ENCODE data around the gene NAV2.

NAV2 gene

DNA sequence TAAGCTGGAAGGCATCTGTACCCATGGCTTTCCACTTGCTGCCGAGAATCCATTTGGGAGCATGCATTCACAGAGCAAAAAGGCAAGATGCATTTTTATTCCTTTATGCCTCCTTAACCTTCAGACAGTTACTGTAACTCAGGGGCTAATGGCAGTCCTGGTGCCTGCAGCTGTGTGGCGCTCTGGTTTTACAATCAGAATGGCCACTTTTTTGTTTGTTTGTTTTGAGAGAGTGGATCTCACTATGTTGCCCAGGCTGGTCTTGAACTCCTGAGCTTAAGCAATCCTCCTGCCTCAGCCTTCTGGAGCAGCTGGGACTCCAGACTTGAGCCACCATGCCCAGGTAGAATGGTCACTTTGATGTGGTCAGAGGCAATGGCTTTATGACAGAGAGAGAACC lies 101.8 kb downstream of the NAV2 start:
- no peak for FAIRE-seq

DNA sequence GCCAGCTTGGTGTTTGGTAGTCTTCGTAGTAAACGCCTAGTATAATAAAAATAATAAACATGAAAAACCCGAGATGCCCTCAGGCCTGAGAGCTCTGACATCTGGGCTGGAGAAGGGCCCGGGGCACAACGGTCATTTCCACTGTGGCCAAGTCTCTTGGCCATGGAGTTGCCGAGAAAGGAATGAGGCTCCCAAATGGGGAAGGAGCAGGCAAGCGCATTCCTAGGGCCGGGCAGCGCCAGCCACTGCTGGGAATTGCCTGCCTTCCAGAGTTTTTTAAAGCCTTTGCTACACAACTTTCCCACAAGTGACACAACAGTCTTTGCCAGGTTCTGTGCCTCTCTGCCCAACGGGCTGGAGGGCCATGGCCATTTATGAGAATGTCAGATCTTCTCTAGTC lies 103.4 kb downstream of the NAV2 start:
- FAIRE-seq = no peak

DNA sequence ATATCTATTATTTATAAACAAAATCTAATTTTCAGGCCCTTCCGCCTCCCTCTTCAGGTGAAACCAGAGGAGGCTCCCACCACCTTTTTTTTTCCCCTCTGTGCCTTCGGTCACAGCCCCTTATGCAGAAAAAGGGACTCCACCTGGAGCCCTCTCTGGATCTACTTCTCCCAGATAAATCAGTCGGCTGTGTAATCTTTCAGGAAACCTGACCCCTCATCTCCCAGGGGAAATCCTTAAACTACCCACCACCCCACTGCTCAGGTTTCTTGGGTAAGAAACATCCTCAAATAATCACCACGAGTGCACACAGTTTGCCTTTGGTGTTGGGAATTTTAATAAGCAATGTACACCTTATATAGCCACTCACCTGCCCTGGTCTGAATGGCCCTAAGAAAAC lies 104.2 kb downstream of the NAV2 start:
- no peak for FAIRE-seq

DNA sequence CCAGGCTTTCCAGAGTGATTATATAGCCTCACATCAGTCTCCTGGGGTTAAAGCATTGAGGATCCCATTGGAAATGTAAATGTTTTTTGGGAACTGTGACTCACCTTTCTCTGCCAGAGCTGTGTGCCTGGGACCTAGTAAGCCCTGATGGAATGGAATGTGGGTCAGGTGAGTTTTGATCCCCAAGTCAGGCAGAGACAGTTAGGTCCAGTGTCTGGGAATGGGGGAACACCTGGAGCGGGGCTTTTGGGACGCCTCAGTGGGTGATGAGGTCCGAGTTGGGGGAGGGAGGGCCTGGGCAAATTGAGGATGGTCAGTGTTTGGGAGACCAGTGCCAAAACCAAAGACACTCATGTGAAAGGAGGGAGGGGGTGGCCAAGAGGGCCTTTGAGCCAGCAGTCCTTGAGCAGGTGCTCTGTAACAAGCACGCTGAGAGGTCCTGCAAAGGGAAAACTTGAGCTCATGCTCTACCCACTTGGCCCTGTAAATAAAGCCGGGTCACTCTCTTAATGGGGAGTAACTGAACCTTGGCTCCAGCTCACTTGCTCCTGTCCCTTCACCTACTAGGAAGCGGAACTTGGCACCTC lies 104.7 kb downstream of the NAV2 start:
- no peak for FAIRE-seq

DNA sequence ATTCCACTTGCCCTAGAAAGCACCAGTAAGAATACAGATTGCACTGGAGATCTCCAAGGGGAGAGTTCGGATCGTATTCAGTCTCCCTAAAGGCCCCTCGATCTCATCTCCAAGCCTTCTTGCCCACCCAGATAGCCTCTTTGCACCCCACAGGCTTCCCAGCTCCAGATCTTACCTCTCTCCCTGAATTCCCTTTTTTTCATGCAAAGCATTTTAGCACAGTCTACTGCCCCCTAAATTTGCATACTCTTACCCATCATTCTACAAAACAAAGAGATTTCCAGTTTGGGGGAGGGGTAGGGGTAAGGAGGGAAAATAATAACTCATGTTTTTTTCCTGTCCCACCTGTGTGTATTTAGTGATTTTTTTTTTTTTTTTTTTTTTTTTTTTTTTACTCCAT lies 105.2 kb downstream of the NAV2 start:
- FAIRE-seq = no peak

DNA sequence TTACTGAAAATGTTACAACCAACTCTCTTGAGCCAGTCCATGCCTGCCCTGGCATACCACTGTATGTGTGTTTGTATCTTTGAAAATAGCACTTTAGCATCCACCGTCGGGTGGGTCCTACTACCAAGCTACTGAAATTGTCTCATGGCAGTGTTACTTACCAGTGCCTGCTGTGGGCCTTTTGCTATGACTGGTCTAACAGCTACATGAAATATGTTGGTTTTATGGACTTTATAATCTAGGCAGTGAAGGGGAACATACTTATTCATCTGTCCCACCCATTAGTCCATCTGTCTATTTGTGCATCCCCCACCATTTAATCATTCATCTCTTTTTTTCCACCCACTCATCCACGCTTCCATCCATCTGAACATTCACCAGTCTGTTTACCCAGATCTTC lies 106.0 kb downstream of the NAV2 start:
- no peak for FAIRE-seq

DNA sequence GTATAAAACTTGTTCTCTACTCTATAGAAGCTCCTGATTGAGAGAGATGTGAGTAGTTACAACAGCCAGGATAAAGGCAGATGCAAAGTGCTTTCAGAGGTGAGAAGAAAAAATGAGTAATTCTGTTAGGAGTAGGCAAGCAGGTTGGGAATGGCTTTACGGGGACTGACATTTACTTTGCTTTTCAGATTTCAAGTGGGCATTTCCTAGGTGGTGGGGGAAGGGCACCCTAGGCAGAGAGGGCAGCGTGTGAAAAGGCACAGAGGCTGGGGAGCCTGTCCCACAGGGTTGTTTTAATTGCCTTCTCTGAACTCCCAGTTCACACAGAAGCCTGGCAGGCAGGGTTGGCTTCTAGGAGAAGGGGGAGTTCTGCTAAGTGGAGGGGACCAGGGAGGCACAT lies 106.5 kb downstream of the NAV2 start:
- FAIRE-seq = no peak

DNA sequence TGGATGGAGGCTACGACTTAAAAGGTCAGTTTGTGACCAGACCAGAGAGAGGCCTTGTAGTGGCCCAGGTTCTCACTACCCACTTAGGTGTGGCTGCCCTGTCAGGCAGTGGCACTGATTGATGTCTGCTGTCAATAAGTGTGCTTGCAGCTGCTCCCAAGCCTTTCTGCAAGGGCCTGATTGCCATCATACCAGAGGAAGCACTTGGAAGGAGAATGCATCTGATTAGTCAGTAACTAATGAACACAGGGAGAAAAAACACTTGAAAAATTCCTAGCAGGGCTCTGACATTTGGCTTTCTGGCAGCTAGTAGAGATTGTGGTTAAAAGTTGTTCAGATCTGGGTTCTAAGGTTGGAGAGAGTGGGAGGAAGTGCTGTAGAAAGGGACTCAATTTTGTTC lies 107.5 kb downstream of the NAV2 start:
- FAIRE-seq = no peak

DNA sequence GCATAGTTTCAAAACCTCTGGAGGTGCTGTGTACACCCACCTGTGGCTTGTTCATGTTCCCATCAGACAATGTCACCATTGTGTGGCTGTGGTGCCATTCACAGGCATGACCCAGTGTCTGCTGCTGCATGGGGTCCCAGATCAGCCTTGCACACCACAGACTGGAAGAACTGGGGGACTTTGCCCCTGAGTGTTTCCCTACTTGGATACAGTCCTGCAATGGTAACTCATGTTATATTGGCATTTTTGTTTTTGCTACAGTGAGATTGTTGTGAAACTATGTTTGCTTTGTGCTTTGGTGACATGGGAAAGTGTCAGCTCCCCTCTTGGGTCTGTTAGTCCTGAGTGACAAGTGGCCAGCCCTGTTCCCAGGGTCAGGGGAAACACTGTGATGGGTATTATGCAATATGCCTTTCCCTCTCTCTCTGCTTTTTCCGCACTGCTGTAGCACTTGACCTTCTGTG lies 108.8 kb downstream of the NAV2 start:
- no peak for FAIRE-seq

DNA sequence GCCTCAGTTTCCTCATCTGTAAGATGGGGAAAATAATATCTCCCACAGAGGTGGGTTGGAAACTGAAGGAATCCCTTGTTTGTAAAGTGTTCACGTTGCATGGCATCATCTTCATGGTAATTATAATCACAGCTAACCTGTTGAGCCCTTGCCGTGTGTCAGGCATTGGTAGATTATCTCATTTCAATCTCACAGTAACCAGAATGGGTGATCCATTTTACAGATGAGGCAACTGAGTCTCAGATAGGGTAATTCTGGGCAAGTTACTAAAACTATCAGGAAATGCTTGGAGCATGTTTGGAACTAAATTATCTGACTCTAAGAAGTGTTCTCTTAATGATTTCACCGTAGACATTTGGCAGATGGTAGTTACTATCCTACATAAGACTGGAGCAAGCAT lies 109.4 kb downstream of the NAV2 start:
- FAIRE-seq = no peak

DNA sequence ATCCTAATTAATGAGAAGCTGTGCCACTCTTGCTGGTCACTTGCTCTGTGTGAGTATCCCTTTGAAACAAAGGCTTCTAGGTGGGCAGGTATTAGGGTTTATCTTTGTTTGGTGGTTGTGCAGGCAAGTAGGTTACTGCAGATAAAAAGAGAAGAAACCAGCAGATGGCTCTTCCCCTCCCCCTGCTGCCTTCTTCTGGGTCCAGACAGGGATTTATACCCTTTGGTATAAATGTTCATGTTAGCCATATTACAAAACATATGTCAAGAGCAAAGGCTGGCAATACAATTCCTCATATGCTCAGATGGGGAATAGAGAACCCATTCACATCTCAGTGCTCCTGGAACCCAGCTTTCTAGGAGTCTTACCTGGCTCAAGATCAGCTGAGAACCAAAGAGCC lies 109.9 kb downstream of the NAV2 start:
- FAIRE-seq = no peak

DNA sequence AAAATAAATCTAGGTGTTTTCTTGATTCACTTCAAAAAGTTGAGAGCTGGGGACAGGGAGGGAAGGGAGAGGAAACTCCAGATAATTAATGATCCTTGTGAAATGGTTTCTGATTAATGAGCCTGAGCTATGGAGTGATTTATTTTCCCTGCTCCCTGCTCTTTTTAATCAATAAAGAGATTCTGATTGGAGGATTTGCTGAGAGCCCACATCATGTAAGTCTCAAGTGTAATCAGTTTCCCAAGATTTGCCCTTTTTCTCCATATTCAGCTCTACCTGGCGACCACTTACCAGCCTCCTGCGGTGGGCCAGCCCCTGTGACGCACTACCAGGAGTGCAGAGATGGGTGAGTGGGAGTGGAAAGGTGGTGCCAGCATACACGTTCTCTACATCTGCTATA lies 114.0 kb downstream of the NAV2 start:
- FAIRE-seq = no peak

DNA sequence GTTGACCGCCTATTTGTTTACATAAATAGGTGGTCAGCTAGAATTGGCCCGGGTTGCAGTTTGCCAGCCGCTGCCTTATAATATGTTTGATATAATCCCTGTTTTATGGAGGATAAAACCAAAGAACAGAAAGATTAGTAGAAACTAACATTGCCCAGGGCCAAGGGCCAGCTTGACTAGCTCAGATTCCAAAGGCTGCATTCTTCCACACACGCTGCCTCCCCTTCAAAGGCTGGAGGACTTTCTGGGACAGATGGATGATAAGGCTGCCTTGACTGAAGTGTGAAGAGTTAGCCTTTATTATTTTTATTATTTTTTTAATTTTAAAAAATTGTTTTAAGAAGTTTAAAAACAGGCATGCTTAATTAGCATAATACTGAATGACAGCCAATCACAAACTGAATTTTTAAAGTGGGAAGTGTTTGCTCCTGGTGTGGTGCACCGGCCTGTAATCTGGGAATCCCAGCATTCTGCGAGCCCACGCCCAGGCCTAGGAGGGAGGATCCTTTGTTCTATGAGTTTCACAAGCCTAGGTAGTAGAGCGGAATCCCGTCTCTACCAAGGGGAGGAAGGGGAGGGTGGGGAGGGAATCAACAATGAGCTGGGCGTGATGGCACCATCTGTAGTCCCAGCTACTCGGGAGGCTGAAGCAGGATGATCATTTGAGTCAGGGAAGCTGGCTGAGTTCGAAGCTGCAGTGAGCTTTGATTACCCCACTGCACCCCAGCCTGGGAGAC lies 114.9 kb downstream of the NAV2 start:
- FAIRE-seq = no peak

DNA sequence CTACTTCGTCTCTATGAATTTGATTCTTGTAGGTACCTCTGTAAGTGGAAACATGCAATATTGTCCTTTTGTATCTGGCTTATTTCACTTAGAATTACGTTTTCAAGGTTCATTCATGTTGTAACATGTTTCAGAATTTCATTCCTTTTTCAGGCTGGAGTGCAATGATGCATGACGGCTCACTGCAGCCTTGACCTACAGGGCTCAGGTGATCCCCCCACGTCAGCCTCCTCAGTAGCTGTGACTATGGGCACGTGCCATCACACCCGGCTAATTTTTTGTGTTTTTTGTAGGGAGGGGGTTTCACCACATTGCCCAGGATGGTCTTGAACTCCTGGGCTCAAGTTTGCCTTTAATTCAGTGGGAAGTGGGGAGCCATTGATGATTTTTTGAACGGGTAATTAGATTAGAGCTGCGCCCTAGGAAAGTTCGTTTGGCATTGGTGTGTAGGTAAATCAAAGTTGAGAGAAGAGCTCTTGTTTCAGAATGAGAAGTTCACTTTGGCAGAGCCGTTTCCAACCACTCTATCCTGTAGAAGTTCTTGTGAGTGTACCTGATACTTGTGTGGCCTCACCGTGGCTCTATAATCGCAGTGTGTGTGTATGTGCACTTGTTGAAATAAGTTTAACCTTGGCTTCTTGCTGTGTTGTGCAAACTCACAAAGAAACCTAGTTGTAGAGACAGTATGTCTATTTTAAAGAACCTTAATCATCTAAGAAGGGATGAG lies 115.9 kb downstream of the NAV2 start:
- no peak for FAIRE-seq

DNA sequence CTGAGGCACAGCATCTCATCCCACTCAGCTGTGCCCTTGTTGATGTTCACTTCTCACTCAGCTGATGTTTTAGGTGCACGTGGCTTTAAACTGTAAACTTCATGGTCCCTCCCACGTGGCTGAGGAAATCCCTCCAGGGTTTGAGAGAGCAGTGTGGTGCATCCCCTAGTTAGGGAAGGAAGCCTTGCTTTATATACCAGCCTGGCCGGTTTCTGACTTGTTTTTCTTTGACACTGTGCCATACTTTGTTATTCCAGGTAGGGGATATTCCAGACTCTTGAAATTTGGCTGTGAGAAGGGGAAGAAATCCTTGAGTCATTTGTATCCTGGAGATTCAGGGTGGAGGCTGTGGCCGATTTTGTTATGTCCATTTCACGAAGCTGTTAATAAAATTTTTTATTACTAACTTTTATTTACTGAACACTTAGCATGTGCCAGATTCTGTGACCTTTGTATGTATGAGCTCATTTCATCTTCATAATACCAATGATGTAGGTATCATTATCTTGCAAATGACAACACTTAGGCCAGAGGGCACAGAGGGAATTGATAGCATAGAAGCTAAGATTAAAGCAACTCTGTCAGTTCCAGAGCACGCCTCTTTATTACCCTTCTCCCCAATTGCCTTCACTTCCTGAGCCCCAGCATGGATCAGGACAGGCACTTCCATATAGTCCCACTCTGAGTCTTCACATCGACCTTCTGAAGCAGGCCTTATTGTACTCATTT lies 116.6 kb downstream of the NAV2 start:
- FAIRE-seq = no peak

DNA sequence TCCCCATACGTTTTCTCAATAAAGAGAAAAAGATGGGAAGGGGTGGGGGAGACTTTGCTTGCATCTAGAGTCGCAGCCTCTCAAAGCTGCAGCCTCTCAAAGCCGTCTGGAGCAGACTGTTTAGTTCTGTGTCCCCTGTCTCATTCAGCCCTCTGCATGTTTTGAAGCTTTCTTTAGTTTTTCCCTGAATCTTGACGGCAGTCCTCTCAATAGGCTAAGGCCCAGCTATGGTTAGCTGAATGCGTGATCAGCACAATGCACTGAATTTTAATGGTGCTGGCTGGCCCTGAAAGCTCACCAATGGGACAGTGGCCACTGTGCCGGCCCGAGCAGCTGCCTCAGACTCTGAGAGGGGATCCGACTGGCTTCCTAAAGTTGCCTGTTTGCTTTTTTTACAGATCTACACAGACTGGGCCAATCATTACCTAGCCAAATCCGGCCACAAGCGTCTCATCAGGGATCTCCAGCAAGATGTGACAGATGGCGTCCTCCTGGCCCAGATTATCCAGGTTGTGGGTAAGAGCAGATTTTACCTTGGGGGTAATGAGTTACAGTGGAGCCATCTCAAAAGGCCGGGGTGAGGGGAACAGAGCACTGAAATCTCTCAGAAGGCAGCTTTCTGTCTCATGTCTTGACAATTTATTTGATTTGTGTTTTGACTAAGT lies 119.6 kb downstream of the NAV2 start:
- FAIRE-seq = no peak

DNA sequence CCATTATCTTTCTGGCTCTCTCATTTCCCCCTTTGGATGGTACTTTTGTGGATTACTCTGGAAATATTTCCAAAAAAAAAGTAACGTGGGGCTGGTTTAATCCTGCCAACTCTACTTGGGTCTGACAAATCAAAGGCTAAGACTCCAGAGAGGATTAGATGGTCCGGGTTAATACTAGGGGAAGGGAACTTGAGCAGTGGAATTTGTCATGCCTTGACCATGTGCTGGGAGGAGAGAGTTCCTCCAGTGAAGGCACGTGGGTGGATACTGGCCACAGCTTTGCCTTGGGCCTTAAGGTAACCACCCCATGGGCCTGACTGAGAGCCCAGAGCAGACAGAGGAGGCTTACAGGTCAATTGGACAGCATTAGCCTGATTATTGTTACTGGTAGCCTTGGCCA lies 120.3 kb downstream of the NAV2 start:
- no peak for FAIRE-seq

DNA sequence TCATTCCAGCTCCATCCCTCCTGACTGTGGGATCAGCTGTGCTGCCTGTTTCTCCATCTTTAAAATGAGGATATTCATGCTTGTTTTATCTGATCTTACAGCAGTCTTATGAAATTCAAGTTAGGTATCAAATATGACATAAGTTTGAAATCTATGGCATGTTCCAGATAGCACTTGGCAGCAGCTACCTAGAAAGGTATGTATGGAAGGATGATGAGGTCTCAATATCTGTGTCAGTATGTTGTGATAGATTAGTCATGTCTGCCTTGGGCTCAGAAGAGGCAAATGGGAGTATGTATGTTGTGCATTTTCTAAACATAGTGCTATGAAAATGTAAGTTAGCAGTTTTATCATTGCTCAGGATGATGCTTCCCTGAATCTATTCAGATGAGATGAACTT lies 122.1 kb downstream of the NAV2 start:
- no peak for FAIRE-seq

DNA sequence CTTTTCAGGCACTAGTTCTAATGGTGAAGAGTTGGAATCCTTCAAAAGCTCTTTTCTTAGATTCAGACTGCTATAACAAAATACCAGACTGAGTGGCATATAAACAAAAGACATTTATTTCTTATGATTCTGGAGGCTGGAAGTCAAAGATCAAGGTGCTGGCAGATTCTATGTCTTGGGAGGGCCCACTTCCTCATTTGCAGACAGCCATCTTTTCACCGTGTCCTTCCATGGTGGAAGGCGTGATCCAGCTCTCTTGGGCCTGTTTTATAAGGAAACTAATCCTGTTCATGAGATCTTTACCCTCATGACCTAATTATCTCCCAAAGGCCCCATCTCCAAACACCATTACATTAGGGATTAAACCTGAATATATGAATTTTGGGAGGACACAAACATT lies 124.0 kb downstream of the NAV2 start:
- no peak for FAIRE-seq

DNA sequence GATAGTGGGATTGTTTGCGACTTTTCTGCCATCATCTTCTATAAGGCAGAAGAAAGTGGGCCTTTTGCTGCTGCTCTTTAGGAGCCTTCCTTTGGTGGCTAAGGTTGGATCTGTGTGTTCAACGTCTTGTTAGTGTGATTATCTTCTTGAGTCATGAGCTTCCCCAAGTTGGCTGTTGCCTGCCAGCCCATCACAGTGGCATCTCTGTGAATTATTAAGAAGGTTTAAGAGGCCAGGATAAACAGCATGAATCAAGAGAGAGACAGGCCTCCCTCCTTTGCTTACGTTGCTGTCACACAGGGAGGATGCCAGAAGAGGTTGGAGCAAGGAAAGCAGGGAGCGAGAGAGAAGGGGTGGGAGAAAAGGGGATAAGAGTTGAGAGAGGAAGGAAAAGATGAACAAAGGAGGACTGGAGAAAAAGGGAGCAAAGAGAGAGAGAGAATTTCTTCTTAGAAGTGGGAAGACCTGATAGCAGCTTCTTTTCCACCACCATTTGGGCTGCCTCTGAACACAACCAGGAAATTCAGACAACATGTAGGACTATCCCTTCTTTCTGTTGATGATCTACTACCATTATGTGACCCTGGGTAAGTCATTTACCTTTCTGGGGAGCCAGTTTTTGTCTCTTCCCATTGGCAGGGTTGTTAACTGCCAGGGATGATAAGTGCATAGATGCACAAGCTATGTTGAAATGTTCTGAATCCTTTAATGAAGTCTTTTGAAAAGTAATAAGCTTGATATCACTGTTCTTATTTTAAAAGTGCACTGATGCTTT lies 126.5 kb downstream of the NAV2 start:
- FAIRE-seq = no peak

DNA sequence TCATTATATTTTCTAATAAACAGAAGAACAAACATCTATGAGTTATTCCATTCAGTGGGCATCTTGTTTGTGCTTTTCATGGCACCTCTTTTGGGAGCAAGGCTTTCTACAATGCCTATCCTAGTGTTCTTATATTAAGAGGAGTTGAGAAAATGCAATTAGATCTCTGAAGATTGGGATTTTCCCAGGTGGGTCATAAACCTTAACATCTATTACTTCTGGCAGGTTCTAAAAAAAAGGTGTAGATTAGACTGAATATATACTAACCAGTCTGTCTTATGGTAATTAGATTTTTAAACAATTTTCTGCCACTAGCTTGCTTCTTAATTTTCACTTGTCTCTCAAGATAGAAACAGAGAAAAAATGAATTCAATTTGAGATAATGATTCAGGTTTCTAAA lies 128.3 kb downstream of the NAV2 start:
- FAIRE-seq = no peak

DNA sequence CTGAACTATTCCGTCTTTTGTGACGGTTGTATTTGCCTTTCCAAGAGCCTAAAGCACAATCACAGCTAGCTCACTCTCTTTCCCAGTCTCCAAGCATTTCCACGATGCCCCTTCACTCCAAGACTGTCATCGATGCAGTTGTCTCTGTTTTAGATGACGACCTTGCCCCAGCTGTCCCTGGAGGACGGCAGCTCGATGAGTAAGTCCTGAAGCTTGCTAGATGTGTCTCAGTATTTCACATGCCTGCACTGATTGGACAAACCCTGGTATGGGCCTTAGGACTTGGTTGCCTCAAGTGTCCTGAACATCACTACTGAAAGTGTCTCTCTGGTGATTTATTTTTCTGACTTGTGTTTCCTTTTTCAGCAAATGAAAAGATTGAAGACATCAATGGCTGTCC lies 129.9 kb downstream of the NAV2 start:
- no peak for FAIRE-seq
